ENCODE results near the gene GCN1. TPM values are rescaled to one million over a fixed set of nuclear protein-coding genes. Genes with fewer than 3 reads are reported as not detected.

GCN1 gene
- total and polyA plus RNA-seq, 2 experiments from 2014 or later: 28.2 to 197 TPM

DNA sequence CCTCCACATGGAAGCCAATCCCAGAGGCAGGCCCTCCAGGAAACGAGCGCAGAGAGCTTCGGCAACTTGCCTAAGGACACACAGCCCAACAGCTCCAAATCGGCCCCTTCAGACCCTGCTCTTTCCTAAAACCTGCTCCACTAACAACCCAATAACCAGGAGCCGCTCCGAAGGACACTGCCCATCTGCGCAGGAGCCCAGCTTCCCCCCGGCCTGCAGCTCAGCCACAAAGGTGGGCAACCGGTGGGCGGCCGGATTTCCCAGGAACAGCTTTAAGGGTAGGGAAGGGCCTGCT, 91.5 kb downstream of the GCN1 start:
- TF ChIP-seq, protein P1, sequence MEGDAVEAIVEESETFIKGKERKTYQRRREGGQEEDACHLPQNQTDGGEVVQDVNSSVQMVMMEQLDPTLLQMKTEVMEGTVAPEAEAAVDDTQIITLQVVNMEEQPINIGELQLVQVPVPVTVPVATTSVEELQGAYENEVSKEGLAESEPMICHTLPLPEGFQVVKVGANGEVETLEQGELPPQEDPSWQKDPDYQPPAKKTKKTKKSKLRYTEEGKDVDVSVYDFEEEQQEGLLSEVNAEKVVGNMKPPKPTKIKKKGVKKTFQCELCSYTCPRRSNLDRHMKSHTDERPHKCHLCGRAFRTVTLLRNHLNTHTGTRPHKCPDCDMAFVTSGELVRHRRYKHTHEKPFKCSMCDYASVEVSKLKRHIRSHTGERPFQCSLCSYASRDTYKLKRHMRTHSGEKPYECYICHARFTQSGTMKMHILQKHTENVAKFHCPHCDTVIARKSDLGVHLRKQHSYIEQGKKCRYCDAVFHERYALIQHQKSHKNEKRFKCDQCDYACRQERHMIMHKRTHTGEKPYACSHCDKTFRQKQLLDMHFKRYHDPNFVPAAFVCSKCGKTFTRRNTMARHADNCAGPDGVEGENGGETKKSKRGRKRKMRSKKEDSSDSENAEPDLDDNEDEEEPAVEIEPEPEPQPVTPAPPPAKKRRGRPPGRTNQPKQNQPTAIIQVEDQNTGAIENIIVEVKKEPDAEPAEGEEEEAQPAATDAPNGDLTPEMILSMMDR (IDR thresholded peaks at IDR 0.05; ENCODE audit: poor library complexity): no peak
- TF ChIP-seq EZH2 (IDR thresholded peaks at IDR 0.05; ENCODE audit: borderline replicate concordance) (no peak), EZH2phosphoT487 (IDR thresholded peaks at IDR 0.05; ENCODE audit: low read depth, severe bottlenecking, unreplicated experiment) (no peak)
- no peak overlapping the region for H3K27ac ChIP-seq
- H3K4me1 ChIP-seq (ENCODE audit: insufficient read depth): peaks cover 14% of the 10 kb centered on the region
- no peak overlapping the region for H2AFZ ChIP-seq
- peaks cover 68% of the 10 kb centered on the region for H3K79me2 ChIP-seq
- no peak for DNase-seq (ENCODE audit: low spot score)
- H3K36me3 ChIP-seq (replicated peaks; ENCODE audit: insufficient read depth, low read depth): no peaks in the 10 kb centered on the region
- H3K9me3 ChIP-seq (ENCODE audit: low read depth): no peaks in the 10 kb centered on the region
- H3K4me3 ChIP-seq: no peak overlapping the region
- WGBS (ENCODE audit: low lambda C conversion rate, missing lambda C conversion rate): 99% methylated on average over 11 of the region's 11 CpGs
- no peak overlapping the region for H3K4me2 ChIP-seq
- H4K20me1 ChIP-seq (ENCODE audit: insufficient read depth, poor library complexity, severe bottlenecking): peaks cover 26% of the 10 kb centered on the region
- no peaks in the 10 kb centered on the region for H3K27me3 ChIP-seq
- H3K9me2 ChIP-seq (replicated peaks; ENCODE audit: insufficient read depth): no peaks in the 10 kb centered on the region

DNA sequence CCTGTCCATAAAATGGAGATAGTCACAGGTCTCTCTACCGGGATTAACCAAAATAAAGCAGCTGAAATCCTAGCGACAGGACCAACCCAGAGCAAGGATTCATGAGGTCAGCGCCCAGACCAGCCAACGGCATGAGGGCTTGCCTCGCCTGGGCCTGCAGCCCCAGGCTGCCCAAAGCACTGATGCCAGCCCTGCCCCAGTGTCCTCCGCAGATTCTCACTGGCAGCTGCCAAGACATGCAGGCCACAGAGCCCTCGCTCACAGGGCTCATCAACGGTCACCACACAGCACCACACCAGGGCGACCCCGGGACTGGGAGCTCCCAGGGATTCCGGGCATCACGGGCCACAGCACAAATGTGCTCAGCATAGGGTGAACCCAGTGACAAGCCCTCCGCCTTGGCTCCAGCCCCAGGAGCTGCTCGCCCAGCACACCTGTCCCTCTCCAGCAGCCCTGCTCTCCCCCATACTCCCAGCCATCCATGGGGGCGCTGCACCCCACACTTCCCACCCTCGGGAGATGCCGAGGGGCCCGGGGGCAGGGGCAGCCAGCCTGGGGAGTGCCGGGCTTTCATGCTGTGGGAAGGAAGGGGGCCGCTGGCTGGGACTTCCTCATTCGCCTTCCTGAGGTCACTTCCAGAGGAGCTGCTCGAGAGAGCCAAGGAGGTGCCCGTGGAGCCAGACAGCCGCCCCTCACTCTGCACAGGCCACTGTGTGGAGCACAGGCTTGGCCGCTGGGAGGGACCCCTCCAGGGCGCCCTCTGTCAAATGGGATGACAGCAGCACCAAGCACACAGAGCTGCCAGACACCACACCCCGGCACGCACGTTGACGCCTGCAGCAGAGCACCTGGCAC, 92.1 kb downstream of the GCN1 start:
- Histone ChIP-seq H3K79me2 (peaks cover 65% of the 10 kb centered on the region), H3K27ac (no peak overlapping the region), H4K20me1 (ENCODE audit: insufficient read depth, poor library complexity, severe bottlenecking) (peaks cover 26% of the 10 kb centered on the region), H3K27me3 (no peaks in the 10 kb centered on the region), H3K9me2 (replicated peaks; ENCODE audit: insufficient read depth) (no peaks in the 10 kb centered on the region), H3K9me3 (ENCODE audit: low read depth) (no peaks in the 10 kb centered on the region), H3K36me3 (replicated peaks; ENCODE audit: insufficient read depth, low read depth) (no peaks in the 10 kb centered on the region), H3K4me1 (ENCODE audit: insufficient read depth) (peaks cover 14% of the 10 kb centered on the region), H2AFZ (no peak overlapping the region), H3K4me2 (no peak overlapping the region), H3K4me3 (no peak overlapping the region)
- 99% methylated on average over 24 of the region's 30 CpGs for WGBS (ENCODE audit: low lambda C conversion rate, missing lambda C conversion rate)
- no peak for DNase-seq (ENCODE audit: low spot score)
- TF ChIP-seq, protein P1 (IDR thresholded peaks at IDR 0.05; ENCODE audit: poor library complexity): no peak
- TF ChIP-seq EZH2 (IDR thresholded peaks at IDR 0.05; ENCODE audit: borderline replicate concordance) (no peak), EZH2phosphoT487 (IDR thresholded peaks at IDR 0.05; ENCODE audit: low read depth, severe bottlenecking, unreplicated experiment) (no peak)

DNA sequence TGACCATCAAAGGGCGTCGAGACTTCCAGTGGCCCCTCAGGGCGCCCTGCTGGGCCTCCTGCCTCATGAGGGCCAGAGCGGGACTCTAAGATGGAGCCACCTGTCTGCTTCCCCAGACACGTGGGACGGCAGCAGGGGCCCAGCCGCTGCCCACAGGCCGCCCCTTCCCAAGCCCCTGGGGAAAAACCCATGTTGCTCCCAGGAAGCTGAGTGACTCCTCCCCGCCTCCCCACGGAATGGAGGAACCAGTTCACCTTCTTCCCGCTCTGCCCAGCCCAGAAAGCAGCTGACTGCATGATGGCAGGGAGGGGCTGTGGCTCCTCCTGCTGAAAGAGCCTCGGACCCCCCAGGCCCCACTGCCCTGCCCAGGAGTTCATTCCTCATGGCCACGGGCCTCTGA, 92.9 kb downstream of the GCN1 start:
- no peak for DNase-seq (ENCODE audit: low spot score)
- Histone ChIP-seq H3K4me2 (no peak overlapping the region), H4K20me1 (ENCODE audit: insufficient read depth, poor library complexity, severe bottlenecking) (peaks cover 26% of the 10 kb centered on the region), H3K4me1 (ENCODE audit: insufficient read depth) (peaks cover 14% of the 10 kb centered on the region), H3K9me3 (ENCODE audit: low read depth) (no peaks in the 10 kb centered on the region), H3K9me2 (replicated peaks; ENCODE audit: insufficient read depth) (no peaks in the 10 kb centered on the region), H3K27ac (no peak overlapping the region), H3K79me2 (peaks cover 57% of the 10 kb centered on the region), H3K4me3 (no peak overlapping the region), H2AFZ (no peak overlapping the region), H3K36me3 (replicated peaks; ENCODE audit: insufficient read depth, low read depth) (no peaks in the 10 kb centered on the region), H3K27me3 (no peaks in the 10 kb centered on the region)
- TF ChIP-seq EZH2phosphoT487 (IDR thresholded peaks at IDR 0.05; ENCODE audit: low read depth, severe bottlenecking, unreplicated experiment) (no peak), EZH2 (IDR thresholded peaks at IDR 0.05; ENCODE audit: borderline replicate concordance) (no peak)
- 89% methylated on average over 10 of the region's 13 CpGs for WGBS (ENCODE audit: low lambda C conversion rate, missing lambda C conversion rate)

DNA sequence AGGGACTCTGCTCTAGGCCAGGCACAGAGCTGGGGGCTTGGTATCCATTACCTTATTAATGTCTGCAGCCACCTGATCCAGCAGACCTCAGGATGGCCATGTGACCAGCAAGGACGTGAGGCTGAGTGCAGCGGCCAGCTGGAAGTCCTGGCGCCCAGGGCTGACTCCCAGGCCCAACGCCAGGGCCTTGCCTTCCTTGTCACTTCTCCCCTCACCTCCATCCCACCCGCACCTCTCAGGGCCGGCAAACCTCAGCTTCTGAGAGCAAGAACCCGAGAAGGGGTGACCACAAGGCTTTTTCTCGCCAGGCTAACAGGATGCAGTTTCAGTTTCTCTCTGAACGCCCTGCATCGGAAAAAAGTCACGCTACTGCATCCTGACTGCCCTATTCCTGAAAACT, 93.3 kb downstream of the GCN1 start:
- Histone ChIP-seq H3K9me2 (replicated peaks; ENCODE audit: insufficient read depth) (no peaks in the 10 kb centered on the region), H4K20me1 (ENCODE audit: insufficient read depth, poor library complexity, severe bottlenecking) (peaks cover 26% of the 10 kb centered on the region), H3K4me1 (ENCODE audit: insufficient read depth) (peaks cover 14% of the 10 kb centered on the region), H3K79me2 (peaks cover 52% of the 10 kb centered on the region), H3K9me3 (ENCODE audit: low read depth) (no peaks in the 10 kb centered on the region), H3K4me3 (no peak overlapping the region), H3K27ac (no peak overlapping the region), H3K4me2 (peak overlapping the region; percentile 20), H2AFZ (no peak overlapping the region), H3K27me3 (no peaks in the 10 kb centered on the region), H3K36me3 (replicated peaks; ENCODE audit: insufficient read depth, low read depth) (no peaks in the 10 kb centered on the region)
- no peak for TF ChIP-seq EZH2 (IDR thresholded peaks at IDR 0.05; ENCODE audit: borderline replicate concordance)
- TF ChIP-seq, protein P1 (IDR thresholded peaks at IDR 0.05; ENCODE audit: poor library complexity): no peak
- TF ChIP-seq EZH2phosphoT487 (IDR thresholded peaks at IDR 0.05; ENCODE audit: low read depth, severe bottlenecking, unreplicated experiment): no peak
- WGBS (ENCODE audit: low lambda C conversion rate, missing lambda C conversion rate): 88% methylated on average over 11 of the region's 11 CpGs
- DNase-seq (ENCODE audit: low spot score): no peak
